Type B pancreatic cell (in vitro differentiated cells): ENCODE data around the gene OR6Q1. TPM values are rescaled to one million over a fixed set of nuclear protein-coding genes. Genes with fewer than 3 reads are reported as not detected.

Experiments
- DNase-seq: peaks from one replicate; pipeline ENCODE4 v3.0.0; 2021; ENCODE audit warnings: mixed read lengths; ENCODE audit not compliant: unreplicated experiment; ENCODE audit errors: extremely low spot score
- H3K27ac Mint-ChIP-seq: 2 replicates; pipeline ENCODE4 v1.8.0; 2021; ENCODE audit warnings: mild to moderate bottlenecking, mixed read lengths
- H3K27me3 Mint-ChIP-seq: 2 replicates; pipeline ENCODE4 v1.8.0; 2021; ENCODE audit warnings: mixed read lengths
- H3K36me3 Mint-ChIP-seq: 2 replicates; pipeline ENCODE4 v1.8.0; 2021; ENCODE audit warnings: mixed read lengths
- H3K4me1 Mint-ChIP-seq: one replicate; pipeline ENCODE4 v1.8.0; 2021; ENCODE audit warnings: mixed read lengths; ENCODE audit not compliant: unreplicated experiment
- H3K4me3 Mint-ChIP-seq: 2 replicates; pipeline ENCODE4 v1.8.0; 2021; ENCODE audit warnings: mild to moderate bottlenecking, mixed read lengths
- H3K9me3 Mint-ChIP-seq: 2 replicates; pipeline ENCODE4 v1.8.0; 2021; ENCODE audit warnings: mixed read lengths
- total RNA-seq: library from RNA; stranded (reverse); gene quantifications from 2 replicates; pipeline ENCODE4 v1.2.1, GENCODE V29; 2021; ENCODE audit warnings: low replicate concordance
- TF ChIP-seq, protein P1 (sequence below): fragments of 200-600 bp; sonication (generic); conservative IDR thresholded peaks from 2 replicates; pipeline ENCODE4 v1.5.0; 2021; ENCODE audit warnings: antibody characterized with exemption, mild to moderate bottlenecking

The OR6Q1 gene
- total RNA-seq, 1 donor from 2014 or later = not detected

DNA sequence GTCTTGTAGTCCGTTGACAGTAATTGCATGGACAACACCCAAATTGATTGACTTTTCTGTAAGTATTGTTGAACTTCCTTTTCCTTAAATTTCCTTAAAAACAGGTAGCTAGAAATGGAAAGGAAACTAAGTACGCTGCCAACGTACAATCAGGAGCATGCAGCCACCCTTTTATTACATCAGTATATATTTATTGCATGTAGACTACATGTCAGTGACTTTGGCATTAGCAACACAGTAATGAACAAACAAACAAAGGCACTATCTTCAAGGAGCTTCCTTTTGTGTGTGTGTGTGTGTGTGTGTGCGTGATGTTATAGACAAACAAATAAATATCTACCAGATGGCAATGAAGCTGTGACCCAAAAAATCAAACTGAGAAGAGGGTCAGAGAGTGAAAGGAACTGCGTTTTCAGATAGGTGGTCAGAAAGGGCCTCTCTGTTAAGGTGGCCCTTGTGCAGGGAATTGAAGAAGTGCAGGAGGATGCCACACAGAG lies 7.3 kb upstream of the OR6Q1 start, which contains the start of gene OR9Q1:
OR9Q1 (plus strand) TSS at position 447 of the 497 bp plus-strand sequence. CDS start 155,564 bp downstream, outside the sequence.
- DNase-seq = no peak
- Mint-ChIP-seq H3K9me3 (no peaks in the 10 kb centered on the region), H3K36me3 (no peaks in the 10 kb centered on the region), H3K4me3 (no peak within 1 kb of the TSS), H3K27me3 (no peaks in the 10 kb centered on the region), H3K4me1 (no peaks in the 10 kb centered on the region), H3K27ac (no peak within 1 kb of the TSS)
- TF ChIP-seq, protein P1, sequence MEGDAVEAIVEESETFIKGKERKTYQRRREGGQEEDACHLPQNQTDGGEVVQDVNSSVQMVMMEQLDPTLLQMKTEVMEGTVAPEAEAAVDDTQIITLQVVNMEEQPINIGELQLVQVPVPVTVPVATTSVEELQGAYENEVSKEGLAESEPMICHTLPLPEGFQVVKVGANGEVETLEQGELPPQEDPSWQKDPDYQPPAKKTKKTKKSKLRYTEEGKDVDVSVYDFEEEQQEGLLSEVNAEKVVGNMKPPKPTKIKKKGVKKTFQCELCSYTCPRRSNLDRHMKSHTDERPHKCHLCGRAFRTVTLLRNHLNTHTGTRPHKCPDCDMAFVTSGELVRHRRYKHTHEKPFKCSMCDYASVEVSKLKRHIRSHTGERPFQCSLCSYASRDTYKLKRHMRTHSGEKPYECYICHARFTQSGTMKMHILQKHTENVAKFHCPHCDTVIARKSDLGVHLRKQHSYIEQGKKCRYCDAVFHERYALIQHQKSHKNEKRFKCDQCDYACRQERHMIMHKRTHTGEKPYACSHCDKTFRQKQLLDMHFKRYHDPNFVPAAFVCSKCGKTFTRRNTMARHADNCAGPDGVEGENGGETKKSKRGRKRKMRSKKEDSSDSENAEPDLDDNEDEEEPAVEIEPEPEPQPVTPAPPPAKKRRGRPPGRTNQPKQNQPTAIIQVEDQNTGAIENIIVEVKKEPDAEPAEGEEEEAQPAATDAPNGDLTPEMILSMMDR = no peak

DNA sequence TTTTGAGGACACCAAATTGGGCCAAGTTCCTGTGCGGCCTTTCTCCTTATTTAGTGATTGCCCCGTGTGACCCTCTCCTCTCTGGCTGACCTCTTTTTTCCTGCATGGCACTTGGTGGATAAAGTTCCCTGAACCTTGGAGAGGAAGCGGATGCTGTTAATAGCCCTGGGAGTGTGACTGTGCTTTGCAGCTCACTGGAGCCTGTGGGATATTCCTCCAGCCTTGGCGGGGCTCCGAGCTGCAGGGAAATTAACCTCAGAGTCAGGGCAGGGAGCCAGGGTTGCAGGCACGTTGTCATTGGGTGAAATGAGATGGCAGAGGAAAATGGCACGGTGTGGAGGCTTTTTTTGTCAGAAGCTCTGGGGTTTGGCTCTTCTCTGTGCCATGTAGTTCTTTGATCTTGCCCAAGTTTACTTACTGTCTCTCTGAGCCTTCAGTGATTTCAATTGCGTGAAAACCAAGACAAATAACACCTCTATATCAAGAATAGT lies 6.1 kb upstream of the OR6Q1 start:
- no peaks in the 10 kb centered on the region for H3K9me3 Mint-ChIP-seq
- TF ChIP-seq, protein P1 = no peak
- no peak overlapping the region for H3K27ac Mint-ChIP-seq
- no peak for DNase-seq
- H3K36me3 Mint-ChIP-seq = no peaks in the 10 kb centered on the region
- no peaks in the 10 kb centered on the region for H3K27me3 Mint-ChIP-seq
- H3K4me3 Mint-ChIP-seq = no peak overlapping the region
- no peaks in the 10 kb centered on the region for H3K4me1 Mint-ChIP-seq

DNA sequence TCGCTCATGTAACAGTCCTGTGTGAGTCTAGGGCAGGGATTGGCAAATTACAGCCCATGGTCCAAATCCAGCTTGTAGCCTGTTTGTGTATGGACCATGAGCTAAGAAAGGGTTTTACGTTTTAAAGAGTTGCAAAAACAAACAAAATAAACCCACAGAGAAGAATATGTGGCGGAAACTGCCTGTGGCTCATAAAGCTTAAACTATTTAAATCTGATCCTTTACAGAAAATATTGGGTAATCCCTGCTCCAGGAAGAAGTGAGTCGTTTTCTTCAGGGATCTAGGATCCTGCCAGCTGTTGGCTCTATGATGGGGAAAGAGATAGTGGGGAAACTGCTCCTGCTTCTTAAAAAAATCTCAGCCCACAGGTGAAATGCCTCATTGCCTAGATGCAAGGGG lies 3.4 kb upstream of the OR6Q1 start:
- DNase-seq = no peak
- Mint-ChIP-seq H3K36me3 (no peaks in the 10 kb centered on the region), H3K27me3 (no peaks in the 10 kb centered on the region), H3K4me3 (no peak overlapping the region), H3K27ac (no peak overlapping the region), H3K9me3 (no peaks in the 10 kb centered on the region), H3K4me1 (no peaks in the 10 kb centered on the region)
- TF ChIP-seq, protein P1 = no peak

DNA sequence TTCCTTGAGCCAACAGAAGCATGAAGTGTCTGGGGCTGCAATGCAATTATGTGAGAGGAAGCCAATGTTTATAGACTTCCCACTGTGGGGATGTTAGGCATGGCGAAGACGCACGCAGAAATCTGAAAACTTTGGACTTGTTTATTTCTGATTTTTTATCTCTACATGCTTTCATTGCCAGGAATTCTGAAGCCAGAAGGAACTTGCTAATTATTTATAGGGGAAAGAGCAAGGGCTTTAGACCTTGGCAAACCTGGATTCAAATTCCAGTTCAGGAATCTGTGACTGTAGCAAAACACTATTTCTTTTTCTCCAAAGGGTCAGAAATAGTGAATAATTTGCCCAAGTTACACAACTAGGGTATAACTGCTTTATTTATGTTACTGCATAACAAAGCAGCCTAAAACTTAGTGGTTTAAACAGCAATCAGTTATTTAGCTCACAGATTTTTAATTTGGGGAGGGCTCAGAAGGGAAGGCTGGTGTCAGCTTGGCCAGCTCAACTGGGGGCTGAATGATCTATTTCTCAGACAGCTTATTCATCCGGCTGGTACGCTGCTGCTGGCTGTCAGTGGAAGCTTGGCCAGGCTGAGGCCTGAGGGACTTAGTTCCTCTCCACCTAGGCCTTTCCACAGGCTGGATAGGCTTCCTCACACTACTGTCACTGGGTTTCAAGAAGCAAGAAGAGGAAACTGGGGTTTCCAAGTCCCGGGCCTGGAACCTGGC lies 1.9 kb upstream of the OR6Q1 start:
- no peak for DNase-seq
- H3K27me3 Mint-ChIP-seq = no peaks in the 10 kb centered on the region
- TF ChIP-seq, protein P1 = no peak
- no peak overlapping the region for H3K4me3 Mint-ChIP-seq
- H3K4me1 Mint-ChIP-seq = no peaks in the 10 kb centered on the region
- no peaks in the 10 kb centered on the region for H3K9me3 Mint-ChIP-seq
- no peak overlapping the region for H3K27ac Mint-ChIP-seq
- no peaks in the 10 kb centered on the region for H3K36me3 Mint-ChIP-seq

DNA sequence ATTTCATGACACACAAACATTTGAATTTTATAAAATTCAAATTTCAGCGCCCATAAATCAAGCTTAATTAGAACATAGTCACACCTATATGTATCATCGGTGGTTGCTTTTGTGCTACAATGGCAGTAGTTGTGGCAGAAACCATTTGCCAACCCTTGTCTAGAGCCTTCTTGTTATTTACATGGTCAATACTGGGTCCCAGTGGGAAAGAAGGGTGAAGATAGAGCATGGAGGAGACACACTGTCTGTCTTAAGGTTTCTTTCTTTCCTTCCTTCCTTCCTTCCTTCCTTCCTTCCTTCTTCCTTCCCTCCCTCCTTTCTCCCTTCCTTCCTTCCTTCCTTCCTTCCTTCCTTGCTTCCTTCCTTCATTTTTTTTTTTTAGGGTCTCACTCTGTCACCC lies 3.7 kb downstream of the OR6Q1 start:
- no peak overlapping the region for H3K4me3 Mint-ChIP-seq
- no peaks in the 10 kb centered on the region for H3K27me3 Mint-ChIP-seq
- H3K9me3 Mint-ChIP-seq = no peaks in the 10 kb centered on the region
- TF ChIP-seq, protein P1 = no peak
- H3K36me3 Mint-ChIP-seq = no peaks in the 10 kb centered on the region
- H3K27ac Mint-ChIP-seq = no peak overlapping the region
- no peaks in the 10 kb centered on the region for H3K4me1 Mint-ChIP-seq
- no peak for DNase-seq
